ENCODE results near the gene PRDM5.
"Not testable (repeated sequence)": the region's sequence is repeated elsewhere in the genome, so short reads cannot be mapped to it uniquely, and the experiment has no call there.

The PRDM5 gene

DNA sequence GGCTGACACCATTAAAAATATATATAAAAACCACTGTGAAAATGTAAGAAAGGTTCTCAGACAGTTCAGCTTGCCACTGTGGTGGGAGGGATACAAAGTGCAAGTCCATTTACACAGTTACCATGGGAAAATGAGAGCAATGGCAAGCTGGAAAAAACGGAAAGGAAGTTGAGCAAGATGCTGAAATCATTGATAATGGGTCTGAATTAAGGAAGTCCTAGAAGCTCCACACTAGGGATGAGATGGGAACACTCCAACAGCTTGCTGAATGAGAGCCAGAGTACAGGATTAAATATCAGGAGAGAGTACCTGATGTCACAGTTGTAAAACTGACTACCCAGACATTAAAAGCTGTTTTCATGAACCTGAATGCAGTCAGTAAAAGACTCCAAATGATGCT lies 218.6 kb downstream of the PRDM5 start:
- DNase-seq (ENCODE audit: low spot score): no peak

DNA sequence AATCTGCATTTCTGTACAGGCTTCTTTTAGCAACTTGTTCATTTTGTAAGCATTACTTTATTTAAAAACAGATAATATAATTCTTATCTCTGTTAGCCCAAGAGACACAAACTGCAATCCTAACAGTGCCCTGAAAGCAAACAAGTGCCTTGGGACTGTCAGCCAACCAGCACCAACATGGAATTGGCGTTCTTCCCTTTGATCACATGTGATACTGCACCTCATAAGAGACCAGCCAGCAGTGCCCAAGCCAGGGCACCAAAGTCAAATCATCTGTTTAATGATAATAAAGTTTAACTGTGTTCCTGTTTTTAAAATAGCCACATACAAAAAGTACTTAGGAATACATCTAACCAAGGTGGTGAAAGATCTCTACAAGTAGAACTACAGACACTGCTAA lies 223.2 kb downstream of the PRDM5 start:
- no peak for DNase-seq (ENCODE audit: low spot score)

DNA sequence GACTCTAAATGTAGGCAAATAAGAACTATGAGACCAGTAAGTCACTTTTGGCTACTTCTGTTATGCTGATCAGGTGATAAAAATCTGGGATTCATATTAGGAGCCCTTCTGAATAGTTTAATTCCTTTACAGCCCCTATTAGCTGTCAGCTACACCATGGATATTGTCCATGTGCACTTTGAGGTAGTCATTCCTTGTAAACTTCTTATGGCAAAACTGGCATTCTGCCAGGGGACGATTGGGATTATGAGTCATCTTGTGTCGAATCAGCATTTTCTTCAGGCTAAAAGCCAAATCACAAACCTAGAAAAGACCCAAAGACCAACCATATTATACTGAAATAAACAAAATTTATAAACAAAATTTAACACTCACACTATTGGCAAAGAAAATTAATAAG lies 227.6 kb downstream of the PRDM5 start:
- DNase-seq (ENCODE audit: low spot score): no peak

DNA sequence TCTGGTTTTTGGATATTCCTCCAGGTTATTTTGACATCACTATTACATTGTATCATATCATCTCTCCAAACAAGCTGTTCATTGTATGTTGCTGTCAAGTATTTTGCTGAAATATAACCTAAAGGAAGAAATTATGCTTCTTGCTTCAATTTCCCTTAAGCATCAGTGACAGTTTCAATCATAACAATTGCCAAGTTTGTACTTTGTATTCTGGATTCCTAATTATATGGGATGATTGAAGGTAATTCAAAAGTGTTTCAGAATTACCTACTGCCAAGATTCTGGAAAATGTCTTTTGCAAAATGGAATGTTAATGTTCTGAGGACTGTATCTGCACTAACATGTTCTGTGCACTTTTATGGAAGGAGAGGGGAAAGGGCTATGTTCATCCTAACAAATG lies 228.7 kb downstream of the PRDM5 start:
- no peak for DNase-seq (ENCODE audit: low spot score)

DNA sequence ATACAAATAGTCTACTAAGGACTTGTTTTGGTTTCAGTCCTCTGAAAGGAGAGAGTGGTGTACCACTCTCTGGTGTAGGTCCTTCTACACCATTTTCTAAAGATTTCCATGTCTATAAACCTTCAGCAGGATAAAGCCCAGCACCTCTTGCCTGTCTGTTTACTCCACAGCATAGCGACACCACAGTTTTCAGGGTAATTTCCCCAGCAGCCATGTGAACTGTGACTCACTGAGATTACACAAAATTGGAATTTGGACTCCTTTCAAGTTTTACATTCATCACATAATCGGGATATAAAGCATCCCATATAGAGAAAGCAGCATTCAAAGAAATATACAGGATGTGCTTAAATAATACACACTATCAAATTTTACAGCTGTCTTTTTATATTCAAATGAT lies 229.6 kb downstream of the PRDM5 start:
- peak; percentile 13 for DNase-seq (ENCODE audit: low spot score)

DNA sequence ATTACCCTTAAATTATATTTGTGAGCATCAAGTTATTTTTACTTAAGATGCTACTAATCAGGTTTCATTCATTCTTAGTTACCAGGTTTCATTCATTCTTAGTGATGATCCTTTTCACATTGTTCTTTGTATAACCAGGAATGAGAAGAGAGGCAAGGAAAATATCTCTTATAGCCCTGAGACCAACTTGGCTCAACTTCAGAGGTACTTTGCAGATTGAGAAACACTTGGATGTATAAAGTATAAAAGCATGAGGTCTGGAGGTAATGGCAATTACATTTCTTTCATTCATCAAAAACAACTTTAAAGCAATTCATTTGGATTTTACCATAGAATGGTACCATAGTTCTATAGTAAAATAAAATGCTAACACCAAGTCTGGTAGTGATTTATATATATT lies 231.0 kb downstream of the PRDM5 start:
- DNase-seq (ENCODE audit: low spot score): no peak

DNA sequence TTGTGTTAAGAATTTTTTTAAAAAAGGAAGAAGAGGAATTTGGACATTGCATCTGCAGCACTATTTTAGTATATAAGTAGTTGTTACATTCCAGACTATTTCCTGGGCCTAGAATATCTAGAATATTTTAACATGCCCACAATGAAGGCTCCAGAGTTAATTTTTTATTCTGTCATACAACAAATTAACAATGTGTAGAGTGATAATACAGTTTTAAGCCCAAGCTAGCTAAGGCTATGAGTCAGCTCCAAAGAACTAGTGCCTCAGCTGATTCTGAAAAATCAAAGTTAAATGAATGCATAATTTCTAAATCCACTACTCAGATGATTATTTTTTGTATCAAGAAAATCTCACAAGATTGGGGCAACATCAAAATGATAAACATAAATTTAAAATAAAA lies 231.4 kb downstream of the PRDM5 start:
- DNase-seq (ENCODE audit: low spot score): no peak

DNA sequence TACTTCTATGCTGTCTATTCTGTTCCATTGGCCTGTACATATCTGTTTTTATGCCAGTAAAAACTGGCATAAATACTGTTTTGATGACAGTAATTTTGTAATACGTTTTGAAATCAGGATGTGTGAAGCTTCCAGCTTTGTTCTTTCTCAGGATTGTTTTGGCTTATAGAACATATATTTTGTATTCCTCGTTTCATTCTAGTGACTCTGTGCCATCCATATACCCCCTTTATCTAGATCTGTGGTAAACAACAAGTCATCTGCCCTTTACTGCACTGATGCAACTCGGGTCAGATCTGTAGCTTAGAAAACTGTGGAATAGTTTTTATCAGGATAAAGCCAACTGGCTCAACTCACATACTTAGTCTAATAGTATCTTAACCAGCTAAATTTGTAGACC lies 233.7 kb downstream of the PRDM5 start:
- DNase-seq (ENCODE audit: low spot score): no peak

DNA sequence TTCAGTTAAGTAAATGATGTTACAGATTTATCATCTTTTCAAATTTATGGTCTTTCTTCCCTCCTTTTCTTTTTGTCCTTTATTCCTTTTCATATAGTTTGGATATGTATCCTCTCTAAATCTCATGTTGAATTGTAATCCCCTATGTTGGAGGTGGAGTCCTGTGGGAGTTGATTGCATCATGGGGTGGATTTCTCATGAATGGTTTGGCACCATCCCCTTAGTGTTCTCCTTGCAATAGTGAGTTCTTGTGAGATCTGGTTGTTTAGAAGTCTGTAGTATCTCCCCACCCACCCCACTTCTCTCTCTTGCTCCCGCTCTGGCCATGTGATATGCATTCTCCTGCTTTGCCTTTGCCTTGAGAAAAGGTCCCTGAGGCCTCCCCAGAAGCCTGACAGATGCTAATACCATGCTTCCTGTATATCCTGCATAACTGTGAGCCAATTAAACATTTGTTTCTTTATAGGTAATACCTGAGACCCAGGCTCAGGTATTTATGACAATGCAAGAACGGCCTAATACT lies 236.7 kb downstream of the PRDM5 start:
- no peak for DNase-seq (ENCODE audit: low spot score)

DNA sequence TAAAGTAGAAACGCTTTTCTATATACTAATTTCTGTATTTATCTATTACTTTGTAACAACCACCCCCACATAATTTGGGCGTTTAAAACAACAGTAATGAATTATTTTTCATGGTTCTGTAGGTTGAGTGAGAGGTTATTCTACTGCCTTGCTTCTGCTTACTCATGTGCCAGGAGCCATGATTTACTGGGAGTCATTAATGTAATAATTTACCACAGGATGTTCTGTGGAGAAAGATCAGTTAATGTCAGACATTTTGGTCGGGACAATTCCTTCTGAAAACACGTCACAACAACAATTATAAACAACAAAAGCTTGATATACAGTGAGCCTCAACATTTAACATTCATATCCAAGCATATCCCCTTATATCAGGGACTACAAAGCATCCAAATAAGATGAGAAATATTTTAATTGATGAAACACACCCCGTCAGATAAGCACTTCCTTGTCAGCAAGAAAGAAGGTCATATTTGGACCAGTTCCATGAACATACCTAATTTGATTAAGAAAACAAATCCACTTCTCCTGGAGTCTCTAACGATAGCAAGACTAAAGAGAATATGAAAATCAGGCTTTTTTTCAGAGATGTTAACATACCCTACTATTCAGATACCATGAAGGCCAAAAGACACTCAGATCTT lies 238.5 kb downstream of the PRDM5 start:
- no peak for DNase-seq (ENCODE audit: low spot score)

DNA sequence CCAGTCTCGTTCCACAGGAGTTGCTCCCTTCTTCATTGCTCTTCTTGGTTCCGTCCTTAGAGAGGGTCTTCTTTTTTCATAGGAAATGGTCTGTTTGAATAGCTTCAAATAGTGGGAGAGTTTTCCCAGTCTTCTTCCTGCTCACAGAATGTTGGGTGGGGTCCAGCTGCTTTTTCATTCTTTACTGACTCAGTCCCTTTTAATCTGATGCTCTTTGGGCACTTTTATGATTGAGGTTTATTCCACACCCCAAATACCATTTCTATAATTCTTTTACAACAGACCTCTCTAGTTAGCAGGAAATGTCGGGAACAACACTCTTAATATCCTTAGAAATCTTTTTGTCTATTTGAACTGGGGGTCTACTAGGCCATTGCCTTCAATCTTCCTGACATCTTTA lies 239.5 kb downstream of the PRDM5 start:
- no peak for DNase-seq (ENCODE audit: low spot score)

DNA sequence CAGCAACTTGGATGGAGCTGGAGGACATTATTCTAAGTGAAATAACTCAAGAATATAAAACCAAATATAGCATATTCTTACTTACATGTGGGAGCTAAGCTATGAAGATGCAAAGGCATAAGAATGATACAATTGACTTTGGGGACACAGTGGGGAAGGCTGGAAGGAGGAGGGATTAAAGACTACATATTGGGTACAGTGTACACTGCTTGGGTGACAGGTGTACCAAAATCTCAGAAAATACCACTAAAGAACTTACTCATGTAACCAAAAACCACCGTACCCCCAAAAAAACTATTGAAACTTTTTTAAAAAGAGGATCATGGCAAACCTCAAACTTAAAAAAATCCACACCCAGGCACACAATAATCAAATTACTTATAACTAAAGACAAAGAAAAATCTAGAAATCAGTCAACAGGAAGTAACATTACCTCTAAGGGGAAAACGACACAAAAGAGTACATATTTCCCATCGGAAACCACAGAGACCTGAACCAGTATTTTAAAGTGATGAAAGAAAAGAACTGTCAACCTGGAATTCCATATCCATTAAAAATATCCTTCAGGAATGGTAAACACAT lies 241.8 kb downstream of the PRDM5 start:
- DNase-seq (ENCODE audit: low spot score): no peak

DNA sequence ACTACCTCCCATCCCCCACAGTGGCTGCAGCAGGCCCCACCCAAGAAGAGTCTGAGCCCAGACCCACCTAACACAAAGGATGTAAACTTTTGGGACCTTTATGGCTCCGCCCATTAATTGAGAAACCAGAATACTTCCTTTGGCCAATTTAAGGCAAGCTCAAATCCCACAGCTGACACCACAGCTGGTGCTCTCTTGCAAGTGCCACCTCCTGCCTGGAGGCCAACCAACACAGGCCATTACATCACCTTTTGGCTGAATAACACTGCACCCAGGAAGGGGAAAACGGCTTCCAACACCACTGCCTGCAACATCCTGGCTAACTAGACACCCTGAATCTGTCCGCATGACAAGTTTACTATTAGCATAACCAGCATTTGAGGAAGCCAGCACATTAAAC lies 248.8 kb downstream of the PRDM5 start:
- no peak for DNase-seq (ENCODE audit: low spot score)

DNA sequence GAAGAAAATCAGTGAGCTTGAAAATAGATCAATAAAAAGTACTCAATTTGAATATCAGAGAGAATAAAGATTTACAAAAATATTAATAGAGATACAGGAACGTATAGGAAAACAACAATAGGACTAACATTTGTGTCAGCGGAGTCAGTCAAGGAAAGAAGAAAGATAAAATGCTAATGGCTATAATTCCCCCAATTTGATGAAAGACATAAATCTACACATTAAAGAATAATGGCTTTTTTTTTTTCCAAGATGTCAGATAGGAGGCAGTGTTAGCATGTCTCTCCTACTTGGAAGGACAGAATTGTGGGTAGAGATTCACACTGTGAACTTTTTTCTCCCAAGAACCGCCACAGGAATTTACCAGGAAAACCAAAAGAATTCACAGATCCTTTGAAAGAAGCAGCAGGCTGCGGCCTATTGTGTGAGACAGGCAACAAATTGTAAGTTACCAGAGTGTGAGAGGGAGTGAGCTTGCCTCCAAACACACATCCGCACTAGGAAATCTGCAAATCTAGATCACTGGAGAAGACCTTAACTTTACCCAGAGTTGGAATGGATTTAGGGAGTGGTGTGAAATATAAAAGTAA lies 249.9 kb downstream of the PRDM5 start:
- no peak for DNase-seq (ENCODE audit: low spot score)

DNA sequence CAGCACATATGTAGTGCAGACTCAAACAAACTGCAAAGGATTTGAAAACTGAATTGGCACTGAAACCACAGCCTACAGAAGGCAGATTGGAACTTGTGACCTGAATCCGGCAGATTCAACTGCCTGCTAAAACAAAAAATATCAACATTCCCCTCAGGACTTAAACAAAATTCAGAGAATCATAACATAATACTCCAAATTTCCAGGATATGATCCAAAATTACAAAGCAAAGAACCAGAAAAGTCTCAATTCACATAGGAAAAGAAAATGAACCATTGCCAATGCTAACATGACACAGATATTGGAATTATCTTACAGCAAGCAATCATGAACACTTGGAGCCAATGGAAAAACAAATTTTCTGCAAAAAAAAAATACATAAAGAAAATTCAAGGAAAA lies 250.4 kb downstream of the PRDM5 start:
- DNase-seq (ENCODE audit: low spot score): no peak

DNA sequence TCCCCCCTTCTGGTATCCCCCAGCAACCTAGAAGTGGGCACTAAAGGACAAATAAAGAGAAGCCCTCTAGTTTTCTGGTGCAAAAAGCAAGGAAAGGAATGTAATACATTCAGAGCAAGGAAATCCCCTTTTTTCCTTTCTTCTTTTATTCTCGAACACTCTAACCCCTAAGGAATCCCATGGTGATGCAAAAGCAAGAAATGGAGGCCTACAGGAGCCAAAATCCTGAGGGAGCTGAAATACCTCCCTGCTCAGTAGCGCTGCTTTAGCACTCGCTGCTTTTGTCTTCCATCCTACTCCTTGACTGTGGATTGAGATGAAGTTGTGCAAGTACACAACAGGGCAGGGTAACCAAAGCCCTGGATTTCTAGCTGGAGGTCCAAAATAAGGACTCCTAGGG lies 251.0 kb downstream of the PRDM5 start:
- DNase-seq (ENCODE audit: low spot score): no peak

DNA sequence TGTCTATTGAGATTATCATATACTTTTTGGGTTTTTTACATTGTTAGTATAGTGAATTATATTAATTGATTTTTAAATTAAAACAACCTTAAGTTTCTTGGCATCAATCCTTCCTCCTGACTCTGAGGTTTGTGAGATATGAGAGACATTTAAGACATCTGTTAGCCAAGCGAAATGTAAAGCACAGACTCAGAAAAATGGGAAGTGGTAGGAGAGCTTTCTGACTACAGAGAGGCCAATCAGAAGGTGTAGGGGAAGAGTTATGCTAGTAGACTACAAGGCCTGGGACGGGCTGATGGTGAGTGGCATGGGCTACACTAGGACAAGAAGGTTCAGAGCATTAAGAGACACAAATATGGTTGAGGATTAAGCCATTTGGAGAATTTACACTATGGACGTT lies 255.4 kb downstream of the PRDM5 start:
- no peak for DNase-seq (ENCODE audit: low spot score)

DNA sequence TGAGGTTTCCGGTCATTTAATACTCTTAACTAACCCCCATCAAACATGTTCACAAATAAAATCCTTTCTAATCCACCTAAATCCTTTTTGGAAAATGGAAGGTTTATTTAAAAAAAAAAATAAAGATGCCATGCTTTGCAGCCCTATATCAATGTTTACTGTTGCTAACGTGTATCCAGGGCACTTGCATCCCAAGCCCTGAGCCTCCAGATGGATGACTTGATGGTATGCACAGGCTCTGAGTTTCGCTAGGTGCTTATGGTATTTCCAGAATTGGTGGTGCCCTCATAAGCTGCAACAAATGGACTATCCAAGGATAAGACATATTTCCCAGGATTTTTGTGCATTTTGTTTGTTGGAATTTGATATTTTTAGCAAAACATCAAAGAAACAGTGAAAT lies 257.7 kb downstream of the PRDM5 start:
- DNase-seq (ENCODE audit: low spot score): no peak

DNA sequence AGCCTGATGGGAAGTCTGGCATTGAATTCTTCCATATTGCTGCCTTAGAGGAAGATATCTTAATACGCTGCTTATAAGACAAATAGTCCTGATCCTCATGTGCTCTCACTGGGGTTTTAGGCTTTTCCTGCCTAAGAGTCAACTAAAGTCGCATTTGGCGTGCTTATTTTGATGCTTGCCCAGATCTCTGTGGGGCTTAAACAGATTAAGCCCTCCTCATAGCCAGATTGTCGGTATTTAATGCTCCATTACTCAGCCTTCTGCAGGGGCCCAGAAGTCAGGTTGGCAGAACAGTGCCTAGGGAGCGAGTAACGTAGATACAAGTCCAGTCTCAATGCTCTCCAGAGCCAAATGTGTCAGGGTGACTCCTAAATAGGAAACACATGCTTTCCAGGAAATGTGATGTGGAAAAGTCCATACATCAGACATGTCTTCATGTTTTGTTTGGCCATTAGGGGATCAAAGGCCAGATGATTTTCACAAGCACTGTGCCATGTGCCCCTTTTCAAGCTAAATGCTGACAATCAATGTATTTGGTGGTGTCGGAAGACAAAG lies 262.8 kb downstream of the PRDM5 start:
- DNase-seq (ENCODE audit: low spot score): no peak

DNA sequence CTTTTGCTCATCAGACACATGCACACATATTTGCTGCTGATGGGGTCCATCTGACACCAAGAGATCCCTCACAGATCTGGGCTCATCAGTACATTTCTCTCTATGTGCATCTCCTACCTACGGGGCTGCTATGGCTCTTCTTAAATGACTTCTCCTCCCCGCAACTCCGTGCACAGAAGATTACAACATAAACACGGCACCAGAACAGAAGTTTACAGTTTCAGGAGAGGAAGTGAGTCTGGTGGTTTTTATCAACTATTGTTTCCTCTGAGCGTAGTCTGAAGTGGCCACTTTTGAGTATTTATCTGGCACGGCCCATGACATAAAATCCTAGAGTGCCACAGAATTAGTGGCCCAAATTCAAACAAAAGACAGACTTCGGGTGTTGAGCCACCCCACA lies 263.8 kb downstream of the PRDM5 start:
- DNase-seq (ENCODE audit: low spot score): no peak

DNA sequence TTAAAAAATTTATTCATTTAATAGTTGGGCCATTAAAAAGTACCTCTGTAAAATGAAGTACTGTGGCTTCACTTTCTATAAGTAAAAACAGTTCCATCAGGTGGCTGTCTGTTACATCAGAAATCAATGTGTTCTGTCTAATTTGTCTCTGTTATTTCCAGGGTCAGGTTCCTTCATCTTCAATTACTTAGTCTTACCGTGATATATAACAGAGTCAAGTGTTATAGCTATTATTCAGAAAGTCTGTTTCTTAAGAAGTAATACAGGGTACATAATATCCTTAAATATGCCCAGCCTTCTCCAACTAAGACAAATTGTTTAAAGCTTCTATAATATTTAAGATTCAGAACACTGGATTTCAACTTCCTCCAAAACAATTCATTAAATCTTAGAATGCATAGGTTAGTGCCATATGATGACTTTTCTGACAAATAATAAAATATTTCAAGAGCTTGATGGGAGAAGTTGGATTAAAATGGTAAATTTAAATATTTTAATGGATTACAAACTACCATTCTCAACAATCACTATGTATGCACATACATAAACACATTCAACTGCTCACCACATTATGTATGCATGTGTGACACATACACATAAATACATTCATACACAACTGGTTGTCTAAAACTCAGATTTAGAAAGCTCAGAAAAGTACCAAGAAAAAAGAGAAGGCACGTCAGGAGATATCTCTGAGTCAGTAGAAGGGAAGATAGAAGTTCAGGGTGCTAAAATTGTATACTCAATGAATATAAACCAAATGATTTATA lies 268.5 kb downstream of the PRDM5 start:
- DNase-seq (ENCODE audit: low spot score): no peak

DNA sequence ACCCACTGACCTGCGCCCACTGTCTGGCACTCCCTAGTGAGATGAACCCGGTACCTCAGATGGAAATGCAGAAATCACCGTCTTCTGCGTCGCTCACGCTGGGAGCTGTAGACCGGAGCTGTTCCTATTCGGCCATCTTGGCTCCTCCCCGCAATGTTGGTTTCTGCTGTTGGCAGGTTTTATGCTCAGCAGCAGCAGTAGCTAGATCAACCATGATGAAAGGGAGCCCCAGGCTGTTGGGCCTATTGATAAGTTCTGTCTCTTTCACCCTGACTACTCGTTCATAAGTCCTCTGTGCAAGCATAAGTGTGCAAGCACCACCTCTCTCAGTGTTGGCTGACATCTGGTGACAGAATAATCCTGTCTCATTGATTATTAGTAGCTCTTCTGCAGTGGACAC lies 274.2 kb downstream of the PRDM5 start:
- DNase-seq (ENCODE audit: low spot score): not testable (repeated sequence)
